ENCODE results near the gene DUSP22.
"Not testable (repeated sequence)": the region's sequence is repeated elsewhere in the genome, so short reads cannot be mapped to it uniquely, and the experiment has no call there.

DUSP22 gene

DNA sequence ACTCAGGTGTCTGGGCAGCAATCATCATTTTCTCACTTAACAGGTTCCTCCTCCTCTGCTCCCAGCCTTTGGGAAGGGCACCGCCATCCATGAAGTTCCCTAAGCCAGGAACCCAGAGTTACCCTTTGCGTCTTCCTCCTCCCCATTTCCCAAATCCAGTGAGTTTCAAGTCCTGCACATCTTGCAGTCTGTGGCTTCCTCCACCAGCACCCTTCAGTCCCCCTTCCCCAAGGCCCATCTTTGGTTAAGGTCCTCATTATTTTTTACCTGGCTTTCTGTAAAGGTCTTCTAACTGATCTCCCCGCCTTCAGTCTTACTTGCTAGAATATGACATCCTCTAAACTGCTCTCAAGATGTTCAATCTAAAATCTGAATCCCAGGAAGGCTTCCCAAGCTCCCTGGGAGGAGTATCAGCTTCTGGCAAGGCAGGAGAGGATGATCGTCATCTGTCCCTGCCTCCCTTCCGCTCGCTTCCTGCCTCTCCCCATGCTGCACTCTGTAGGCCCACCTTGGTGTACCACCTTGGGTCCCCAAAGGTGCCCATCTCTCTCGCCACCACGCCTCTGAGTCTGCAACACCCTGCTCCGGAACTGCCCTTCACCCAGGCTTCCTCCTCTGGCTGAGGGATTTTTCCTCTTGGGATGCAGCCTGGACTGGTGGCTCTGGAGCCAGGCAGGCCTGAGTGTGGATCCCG, 11.4 kb upstream of the DUSP22 start:
- no peak for DNase-seq (ENCODE audit: low read depth)

DNA sequence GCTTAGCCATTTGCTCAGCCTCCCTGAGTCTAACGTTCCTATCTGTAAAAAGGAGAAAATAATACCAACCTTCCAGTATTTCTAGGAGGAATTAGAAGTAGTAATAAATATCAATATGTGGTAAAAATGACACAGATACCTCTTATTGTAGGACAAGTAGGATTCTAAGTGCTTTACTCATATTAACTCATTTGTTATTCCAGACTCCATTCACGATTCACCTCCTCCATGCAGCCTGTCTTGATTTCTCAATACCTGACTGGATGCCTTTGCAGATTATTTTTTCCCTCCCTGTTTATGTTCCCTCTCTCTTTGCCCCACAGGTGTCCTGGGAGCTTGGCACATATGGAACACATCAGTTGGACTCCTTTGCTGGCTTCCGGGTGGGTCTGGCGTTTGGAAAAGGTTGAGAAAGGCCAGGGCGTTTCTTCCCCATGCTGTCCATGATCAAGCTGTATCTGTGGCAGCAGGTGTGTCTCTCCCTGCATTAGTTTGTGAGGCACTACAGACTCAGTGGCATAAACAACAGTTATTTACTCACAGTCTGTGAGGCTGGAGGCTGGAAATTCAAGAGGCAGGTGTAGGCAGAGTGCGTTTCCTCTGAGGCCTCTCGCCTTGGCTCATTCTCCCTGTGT, 10.7 kb upstream of the DUSP22 start:
- DNase-seq (ENCODE audit: low read depth): no peak

DNA sequence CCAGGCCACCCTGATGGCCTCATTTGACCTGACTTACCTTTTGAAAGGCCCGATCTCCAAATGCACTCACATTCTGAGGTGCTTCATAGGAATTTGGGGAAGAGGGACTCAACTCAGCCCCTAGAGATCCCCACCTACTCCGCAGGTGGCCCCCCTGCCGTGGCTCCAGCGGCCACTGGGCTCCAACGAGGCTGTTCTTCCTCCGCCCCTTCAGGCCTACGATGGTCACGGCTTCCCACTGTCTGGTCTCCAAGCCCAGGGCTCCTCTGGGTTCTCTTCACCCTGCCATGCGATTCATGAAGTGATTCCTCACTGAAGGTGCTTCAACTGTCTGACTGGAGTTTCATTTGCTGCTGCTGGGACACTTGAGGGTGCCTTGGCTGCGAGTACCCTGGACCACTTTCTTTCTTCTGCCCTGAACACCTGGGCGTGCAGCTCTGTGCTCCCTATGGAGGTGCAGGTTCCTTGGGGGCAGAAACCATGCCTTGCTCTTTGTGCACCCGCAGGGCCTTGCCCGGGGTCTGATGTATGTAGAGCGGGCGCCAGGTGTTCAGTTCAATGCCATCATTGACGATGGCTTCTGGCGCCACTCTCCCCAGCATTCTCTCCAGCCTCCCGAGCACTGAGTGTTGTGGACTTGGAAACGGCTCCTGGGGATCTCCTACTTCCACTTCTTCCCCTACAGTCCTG, 10.0 kb upstream of the DUSP22 start:
- no peak for DNase-seq (ENCODE audit: low read depth)

DNA sequence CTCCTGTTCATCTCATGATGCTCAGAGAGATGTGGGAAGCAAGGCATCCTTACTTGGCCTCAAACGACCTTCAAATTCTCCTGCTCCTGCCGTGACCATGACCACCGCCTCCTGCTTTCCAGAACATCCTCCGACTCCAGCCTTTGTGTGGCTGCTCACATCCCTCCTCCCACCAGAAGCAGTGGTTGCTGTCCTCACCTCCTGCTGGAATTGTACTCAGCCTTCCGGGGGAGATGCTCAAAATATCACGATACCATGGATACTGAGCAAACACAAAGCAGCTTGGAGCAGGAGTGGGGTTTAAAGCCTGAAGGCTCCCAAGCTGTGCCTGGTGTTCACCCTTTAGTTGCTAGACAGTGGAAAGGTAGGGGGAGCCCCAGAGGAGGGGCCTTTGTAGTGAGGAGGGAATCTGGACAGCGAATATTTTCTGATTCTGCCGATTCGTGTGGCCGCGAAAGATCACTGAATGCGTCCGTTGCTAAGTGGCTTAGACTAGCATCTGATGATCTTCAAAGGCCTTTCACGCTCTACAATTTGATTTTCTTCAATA, 9.3 kb upstream of the DUSP22 start:
- DNase-seq (ENCODE audit: low read depth): no peak

DNA sequence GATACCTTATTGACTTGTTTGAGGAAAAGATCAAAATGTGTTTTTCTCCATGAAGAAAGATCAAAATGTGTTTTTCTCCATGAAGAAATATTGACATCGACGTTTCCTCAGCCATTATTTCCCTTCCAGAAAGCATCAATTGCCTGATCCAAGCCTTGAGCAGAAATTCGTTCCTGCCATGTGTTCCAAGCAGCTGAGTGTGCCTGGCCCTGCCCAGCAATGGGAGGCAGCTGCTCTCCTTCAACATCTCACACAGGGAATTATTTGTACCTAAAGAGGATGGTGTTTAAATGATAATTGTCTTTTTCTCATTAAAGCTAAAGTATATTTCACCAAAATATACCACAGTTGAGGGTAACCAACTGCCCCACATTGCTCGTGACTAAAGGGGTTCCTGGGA, 7.8 kb upstream of the DUSP22 start:
- no peak for DNase-seq (ENCODE audit: low read depth)

DNA sequence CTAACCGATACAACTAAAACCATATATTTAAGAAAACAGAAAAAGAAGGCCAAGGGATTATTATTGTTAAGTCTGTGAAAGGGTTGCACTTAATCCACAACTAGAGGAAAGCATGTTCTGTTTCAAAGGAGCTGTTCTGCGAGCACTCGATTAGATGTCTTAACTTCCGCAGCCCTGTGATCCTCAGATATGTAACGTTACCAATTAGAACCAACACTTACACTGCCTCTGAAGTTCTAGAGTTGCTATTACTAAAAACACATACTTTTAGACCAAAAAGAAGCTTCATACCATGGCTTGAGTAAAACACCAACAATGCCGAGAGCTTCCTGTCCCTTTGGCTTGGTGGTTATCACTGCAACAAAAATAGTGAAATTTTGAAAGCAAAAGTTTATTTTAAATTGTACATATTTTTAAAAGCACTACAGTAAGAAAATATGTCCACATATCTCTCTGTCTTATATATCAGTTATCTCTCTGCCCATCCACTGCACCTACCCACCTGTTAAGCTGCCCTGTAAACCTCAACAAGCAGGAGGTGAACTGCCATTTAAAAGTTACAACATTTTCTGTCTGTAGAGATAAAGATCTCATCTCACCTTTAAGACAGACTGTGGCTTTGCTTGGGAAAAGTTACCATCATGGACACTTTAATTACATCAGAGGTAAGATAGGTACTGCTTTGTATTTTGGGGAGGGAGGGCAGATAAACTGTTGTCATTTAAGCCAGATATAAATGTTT, 7.1 kb upstream of the DUSP22 start:
- no peak for DNase-seq (ENCODE audit: low read depth)

DNA sequence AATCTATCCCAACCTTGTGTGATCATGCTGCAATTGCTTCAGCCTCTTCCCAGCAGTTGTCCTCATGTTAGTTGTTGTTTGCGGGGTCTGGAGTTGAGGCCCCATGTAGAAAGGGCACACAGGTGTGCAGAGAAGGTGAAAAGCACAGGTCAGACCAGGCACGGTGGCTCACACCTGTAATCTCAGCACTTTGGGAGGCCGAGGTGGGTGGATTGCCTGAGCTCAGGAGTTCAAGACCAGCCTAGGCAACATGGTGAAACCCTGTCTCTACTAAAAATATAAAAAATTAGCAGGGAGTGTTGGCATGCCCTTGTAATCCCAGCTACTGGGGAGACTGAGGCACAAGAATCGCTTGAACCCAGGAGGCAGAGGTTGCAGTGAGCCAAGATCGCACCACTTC, 6.4 kb upstream of the DUSP22 start:
- not testable (repeated sequence) for DNase-seq (ENCODE audit: low read depth)

DNA sequence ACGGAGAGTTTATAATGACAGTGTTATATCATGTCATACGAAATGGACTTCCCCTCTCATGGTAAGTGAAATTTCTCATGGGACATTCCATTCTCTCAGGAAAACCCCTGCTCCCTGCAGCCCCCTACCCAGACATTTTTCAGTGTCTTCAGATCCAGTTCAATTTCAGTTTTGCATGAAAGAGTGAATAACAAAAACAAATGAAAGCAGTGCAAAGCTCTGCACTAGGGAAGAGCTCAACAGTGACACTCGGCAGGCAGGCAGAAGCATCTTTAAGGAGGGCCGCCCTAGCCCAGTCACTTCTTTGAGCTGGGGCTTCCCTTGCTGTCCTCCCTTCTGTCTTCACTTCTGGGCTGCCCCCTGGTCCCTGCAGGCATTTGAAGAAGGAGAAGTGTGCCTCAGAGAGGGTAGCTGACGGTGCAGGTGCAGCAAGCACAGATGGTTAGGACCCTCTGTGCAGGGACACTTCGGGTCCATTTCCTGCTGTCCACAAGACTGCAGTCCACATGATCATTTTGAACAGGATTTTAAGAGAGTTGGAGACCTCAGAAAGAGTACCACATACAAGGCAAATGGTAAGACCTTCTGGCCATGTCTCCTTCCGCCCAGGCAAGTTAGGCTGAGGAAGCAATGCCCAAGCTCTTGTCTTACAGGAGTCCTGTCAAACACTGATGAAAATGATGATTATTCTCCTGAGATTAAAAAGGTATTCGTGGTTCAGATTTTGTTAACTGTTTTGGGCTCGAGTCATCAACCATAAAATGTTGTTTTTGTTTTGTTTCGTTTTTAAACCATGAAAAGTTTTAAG, 5.4 kb upstream of the DUSP22 start:
- no peak for DNase-seq (ENCODE audit: low read depth)

DNA sequence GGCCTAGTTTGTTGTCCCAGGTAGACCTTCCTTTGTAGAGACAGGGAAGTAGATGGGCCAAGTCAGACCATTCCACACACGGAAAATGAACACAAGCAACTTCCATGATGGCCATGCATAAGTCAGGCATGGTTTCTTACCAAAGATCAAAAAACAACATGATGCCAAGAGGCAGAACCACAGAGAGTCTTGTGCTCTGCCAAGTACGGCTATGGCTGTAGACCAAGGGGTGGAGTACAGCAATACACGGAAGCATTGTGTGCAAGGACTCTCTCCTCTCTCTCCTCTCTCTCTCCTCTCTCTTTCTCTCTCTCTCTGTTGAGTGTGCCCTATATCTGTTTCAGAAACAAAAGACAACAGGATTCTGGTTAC, 4.8 kb upstream of the DUSP22 start:
- no peak for DNase-seq (ENCODE audit: low read depth)

DNA sequence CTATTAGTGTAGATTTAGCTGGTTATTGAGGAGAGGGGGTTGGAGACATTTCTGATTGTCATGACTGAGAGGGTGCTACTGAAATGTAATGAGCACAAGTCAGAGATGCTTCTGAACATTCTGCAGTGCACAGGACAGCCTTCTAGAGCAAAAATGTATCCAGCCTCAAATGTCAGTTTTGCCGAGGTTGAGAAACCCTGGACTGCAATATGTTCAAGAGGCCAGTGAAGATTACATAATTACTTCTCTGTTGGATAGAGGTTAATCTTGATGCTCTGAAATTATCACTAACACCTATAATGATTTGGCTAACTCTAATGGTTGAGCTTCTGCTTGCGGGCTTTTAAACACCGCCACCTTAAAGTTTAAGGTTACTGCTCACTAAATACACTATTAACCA, 3.4 kb upstream of the DUSP22 start:
- DNase-seq (ENCODE audit: low read depth): no peak

DNA sequence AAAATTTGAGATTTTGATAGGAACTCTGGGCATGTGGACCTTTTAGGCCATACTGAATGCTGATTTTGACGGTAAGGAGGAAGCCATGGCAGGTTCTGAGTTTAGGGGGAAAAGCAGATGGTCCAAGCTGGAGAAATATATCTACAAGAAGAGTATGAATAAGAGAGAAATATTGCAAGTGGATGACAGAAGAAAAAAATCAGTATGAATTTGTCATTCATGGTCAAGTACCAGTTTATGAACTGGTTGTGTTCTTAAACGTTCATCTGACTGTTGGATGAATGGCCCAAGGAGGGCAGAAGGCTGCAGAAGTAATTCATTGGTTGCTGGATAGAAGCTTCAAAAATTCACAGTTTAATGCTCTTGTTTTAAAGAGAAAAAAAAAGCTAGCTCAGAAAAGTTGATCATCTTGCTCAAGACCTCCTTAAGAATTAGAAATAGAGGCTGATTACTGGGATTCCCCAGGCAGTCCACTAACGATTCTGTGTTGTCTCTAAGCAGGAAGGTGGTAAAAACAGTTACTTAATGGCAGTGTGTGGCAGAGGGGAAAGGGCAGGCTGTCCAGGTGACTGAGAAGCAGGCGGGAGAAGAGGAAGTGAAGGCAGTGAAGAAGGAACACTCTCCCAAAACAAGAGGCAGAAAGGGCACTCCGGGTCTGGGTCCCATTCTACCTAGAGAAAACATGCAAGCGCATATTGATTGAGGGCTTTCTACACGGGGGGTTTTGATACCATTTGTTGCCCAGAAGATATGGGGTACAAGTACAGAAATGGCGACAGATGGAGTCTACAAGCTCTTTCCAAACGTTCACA, 2.0 kb upstream of the DUSP22 start:
- DNase-seq (ENCODE audit: low read depth): no peak

DNA sequence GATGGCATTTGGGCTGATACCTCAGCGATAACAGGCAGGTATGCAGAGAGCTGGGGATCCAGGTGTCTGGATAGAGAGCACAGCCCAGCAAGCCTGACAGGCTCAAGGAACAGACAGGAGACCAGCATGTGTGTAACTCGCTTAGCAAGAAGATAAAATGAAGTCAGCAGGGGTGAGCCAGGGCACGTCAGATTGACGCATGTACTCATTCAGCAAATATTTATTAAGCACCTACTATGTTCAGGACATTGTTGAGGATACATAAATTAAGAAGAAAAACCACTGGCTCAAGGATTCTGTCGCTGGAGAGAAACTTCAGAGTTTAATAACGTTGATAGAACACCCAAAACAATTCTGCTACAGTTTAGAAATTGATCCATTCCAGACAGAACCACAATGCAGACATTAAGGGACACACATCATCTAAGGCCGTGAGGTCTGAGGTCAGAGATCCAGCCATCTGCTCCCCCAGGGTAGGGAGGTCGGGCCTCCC, 1.0 kb upstream of the DUSP22 start:
- DNase-seq (ENCODE audit: low read depth): no peak

DNA sequence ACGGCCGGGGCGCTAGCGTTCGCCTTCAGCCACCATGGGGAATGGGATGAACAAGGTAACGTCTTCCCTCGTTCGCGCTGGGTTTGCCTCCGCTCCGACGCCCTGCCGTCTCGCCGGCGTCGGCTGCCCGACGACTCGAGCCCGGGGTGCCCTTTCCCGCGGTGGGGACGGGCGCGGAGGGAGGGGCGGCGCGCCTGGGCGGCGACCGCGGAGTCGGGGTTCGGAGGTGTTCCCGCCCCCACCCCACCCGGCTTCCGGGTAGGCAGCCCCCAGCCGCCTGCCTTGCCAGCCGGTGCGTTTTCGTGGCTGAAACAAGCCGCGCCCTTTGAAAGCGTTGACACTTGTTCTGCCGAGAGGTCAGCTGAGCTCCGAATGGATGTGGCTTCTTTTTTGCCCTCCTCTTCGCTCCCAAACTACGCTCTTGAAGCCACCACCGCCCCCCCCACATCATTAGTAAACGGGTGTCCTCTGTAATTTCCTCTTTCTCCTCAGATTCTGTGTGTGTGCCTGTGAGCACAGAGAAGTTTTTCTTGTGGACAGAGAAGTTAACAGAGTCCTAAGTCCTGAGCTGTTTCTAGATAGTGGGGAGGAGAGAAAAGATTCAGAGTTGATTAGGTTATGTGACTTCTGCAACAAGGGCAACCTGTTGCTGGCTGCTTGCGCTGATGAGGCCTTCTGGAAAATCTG, 362 bp downstream of the DUSP22 start:
- peak; percentile 70 for DNase-seq (ENCODE audit: low read depth)

DNA sequence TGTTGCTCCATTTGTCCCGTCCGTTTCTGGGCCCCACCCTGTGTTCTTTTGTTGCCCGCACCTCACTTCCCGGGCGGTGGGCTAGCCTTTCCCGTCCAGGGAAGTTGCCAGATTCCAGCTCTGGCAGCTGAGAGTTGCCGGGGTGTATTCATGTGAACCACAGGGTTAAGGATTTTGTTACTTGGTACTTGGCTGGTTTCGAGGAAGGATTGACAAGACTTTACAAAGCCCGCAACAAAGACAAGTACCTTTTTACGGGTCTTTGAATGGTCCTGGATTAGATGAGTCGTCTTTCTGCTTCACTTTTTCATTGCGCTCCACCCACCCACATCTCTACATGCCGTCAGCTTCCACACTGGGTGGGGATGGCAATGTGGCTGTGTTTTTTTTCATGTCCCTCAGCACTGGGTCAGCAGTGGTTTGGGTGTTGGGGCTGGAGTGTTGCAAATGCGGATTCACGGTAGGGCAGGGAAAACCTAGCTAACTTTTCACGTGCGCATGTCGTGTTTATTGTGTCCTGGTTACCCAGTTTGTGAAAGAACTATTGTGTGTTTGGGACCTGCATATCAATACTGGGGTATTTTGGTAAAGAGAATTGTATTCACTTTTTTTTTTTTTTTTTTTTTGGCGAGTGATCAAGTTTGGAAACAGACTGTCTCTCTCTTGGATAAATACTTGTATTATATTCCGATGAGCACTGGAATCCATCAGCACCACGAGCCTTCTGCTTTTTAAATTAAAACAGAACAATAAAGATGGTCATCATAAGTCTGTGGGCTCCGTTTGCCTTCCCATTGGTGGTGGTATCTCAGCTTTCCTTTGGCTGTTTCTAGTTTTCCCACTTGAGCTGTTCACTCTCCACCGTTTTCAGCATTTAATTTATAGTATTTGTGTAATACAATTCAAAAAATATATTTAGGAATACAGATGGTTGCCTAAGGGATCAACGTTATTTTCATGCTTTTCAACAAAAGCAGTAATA, 1.2 kb downstream of the DUSP22 start:
- DNase-seq (ENCODE audit: low read depth): no peak

DNA sequence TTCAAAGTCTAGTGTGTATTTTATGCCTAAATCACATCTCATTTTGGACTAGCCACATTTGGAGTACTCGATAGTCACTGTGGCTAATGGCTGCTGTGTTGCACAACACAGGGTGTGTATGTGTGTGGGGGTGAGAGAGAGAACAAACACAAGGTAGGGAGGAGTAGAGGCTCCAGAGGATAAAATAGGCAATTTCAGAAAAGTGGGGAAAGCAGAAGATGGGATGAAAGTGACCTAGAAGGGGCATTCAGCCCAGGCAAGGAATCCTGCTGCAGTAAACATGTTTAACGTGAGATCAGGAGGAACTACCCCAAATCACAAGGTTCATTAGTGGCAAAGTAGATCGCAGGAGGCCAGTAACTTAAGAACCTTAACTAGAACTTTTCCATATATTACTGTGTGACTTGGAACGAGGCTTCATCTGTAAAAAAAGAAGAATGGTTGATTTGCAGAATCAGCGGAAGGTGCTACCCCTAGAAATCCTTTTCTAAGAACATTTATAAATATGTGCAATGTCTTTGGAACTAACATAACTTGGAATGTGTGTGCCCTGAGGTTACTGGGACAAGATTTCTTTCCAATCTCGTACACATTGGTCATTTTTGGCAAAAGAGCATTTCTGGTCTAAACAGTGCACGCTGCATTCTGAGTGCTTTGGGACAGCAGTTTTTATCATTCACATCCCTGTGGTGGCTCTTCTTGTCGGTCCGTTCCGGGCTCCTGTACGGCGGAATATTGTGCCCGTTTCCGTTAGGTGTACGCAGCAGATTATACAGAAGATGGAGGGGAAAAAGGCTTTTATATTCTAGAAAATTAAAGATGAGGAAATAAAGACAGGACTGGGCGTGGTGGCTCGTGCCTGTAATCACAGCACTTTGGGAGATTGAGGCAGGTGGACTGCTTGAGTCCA, 2.6 kb downstream of the DUSP22 start:
- DNase-seq (ENCODE audit: low read depth): no peak

DNA sequence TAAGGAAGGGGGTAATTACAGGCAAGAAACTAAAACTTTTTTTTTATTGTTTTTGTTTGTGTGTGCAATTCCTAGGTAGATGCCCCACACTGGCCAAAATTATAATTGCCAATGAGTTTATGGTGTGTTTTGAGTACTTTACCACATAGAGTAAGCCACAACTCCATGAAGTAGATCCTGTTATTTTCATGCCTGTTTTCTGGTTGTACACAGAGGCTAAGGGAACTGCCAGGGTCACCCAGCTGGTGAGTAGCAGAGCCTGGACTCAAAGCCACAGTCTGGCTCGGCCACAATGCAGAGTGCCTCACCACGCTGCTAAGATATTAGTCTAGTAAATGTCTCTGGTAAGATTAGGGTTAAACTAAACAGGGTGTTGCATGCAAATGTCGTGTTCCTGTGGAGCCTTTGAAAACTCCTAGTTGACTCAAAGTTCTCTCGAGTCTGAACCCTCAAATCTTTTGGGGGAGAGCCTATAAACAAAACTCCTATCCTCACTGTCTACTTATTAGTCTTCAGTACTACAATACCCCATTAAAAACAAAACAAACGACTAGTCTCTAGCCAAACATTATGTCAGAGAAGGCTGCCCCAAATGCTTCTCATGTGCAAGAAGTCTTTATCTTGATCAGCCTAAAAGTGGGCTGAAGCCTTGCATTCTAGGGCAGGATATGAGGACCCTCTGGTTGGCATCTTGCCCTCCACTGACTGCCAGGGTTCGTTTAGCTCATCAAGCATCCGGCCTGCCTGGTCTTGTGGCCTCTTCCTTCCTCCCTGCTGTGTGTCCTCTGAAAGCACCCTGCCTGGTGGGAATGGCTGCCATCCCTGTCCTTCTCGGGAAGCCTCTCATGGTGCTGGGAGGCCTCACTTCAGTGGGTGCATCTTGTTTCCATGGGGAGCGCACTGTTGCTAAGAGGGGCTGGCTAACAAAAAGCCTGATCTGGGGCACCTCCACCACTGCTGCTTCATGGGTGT, 4.2 kb downstream of the DUSP22 start:
- DNase-seq (ENCODE audit: low read depth): no peak

All from activated T-helper 1 cell treated with Interleukin-2 at 50 U/mL for 16 hours (primary cell).